Measurements from ENCODE around the gene ITGBL1. TPM values are rescaled to one million over a fixed set of nuclear protein-coding genes. Genes with fewer than 3 reads are reported as not detected.

The ITGBL1 gene
- total and polyA plus RNA-seq, 2 of the 4 experiments (the other 2 are of a cell fraction), result 22.2 to 24.2 TPM

GRCh38 chr13:101584331-101584730 is 131.9 kb downstream of the ITGBL1 start:
- no peak for TF ChIP-seq SMC3 (IDR thresholded peaks at IDR 0.05; ENCODE audit: low read depth, low read length)
- no peak for TF ChIP-seq BHLHE40 (IDR thresholded peaks at IDR 0.05; ENCODE audit: low read depth, low read length)
- no peak for TF ChIP-seq ELK1 (IDR thresholded peaks at IDR 0.05; ENCODE audit: borderline replicate concordance, low read depth, low read length)
- TF ChIP-seq NFE2L2 (IDR thresholded peaks at IDR 0.05; ENCODE audit: low read depth, low read length), result no peak
- TF ChIP-seq MAFK (IDR thresholded peaks at IDR 0.05; ENCODE audit: low read depth, low read length), result no peak
- no peak for TF ChIP-seq USF2 (IDR thresholded peaks at IDR 0.05; ENCODE audit: low read depth, low read length)
- TF ChIP-seq RCOR1 (IDR thresholded peaks at IDR 0.05; ENCODE audit: insufficient replicate concordance, low read length), result no peak
- TF ChIP-seq FOS (IDR thresholded peaks at IDR 0.05; ENCODE audit: low read depth, low read length), result no peak
- TF ChIP-seq MAZ (IDR thresholded peaks at IDR 0.05; ENCODE audit: borderline replicate concordance, low read depth, low read length), result no peak
- no peak for TF ChIP-seq POLR2A (IDR thresholded peaks at IDR 0.05; ENCODE audit: low read depth, low read length)
- TF ChIP-seq MXI1 (IDR thresholded peaks at IDR 0.05; ENCODE audit: borderline replicate concordance, low read depth, low read length), result no peak
- TF ChIP-seq RAD21 (IDR thresholded peaks at IDR 0.05; ENCODE audit: low read length), result no peak
- no peak for TF ChIP-seq CHD1 (IDR thresholded peaks at IDR 0.05; ENCODE audit: low read depth, low read length)
- TF ChIP-seq CEBPB (IDR thresholded peaks at IDR 0.05; ENCODE audit: low read depth, low read length), result no peak
- no peak for TF ChIP-seq CTCF (conservative IDR thresholded peaks at IDR 0.05; ENCODE audit: low read depth, low read length)
- no peak for TF ChIP-seq RFX5 (IDR thresholded peaks at IDR 0.05; ENCODE audit: low read depth, low read length)
- no peak overlapping the region for H3K18ac ChIP-seq (ENCODE audit: low read depth, low read length)
- H2BK15ac ChIP-seq (ENCODE audit: low read depth, low read length), result no peak overlapping the region
- no TSS peak for BruUV-seq (replicated peaks)
- in situ Hi-C loops (cut with MboI; ENCODE audit: low sequenced_read_pairs), result no loop called here
- H3K27ac ChIP-seq (ENCODE audit: insufficient read depth, low read length), result no peak overlapping the region
- no peaks in the 10 kb centered on the region for H3K36me3 ChIP-seq (ENCODE audit: control insufficient read depth, insufficient read depth, low read length)
- H3K79me1 ChIP-seq (ENCODE audit: low read depth in 1 of 2, low read length in 2 of 2), result no peaks in the 10 kb centered on the region
- H4K20me1 ChIP-seq (ENCODE audit: insufficient read depth, low read length), result no peaks in the 10 kb centered on the region
- ChIA-PET POLR2A (ENCODE audit: unreplicated experiment) (no interaction called here), CTCF (no interaction called here)
- H3K27me3 ChIP-seq (ENCODE audit: control insufficient read depth, insufficient read depth, low read length), result no peaks in the 10 kb centered on the region; the same call in 1 of the 2 replicates
- no peaks in the 10 kb centered on the region for H3K9me3 ChIP-seq (ENCODE audit: control insufficient read depth, insufficient read depth, low read length)
- H3K4ac ChIP-seq (ENCODE audit: low read depth, low read length), result no peak overlapping the region
- H2AFZ ChIP-seq (replicated peaks; ENCODE audit: low read length, poor library complexity), result no peak overlapping the region
- no peak overlapping the region for H2BK20ac ChIP-seq (ENCODE audit: low read depth, low read length)
- no peak overlapping the region for H2BK120ac ChIP-seq (ENCODE audit: low read depth, low read length)
- dilution Hi-C loops (cut with HindIII; ENCODE audit: low sequenced_read_pairs, unreplicated experiment), result no loop called here
- H2AK5ac ChIP-seq (ENCODE audit: low read depth, low read length), result no peak overlapping the region
- ATAC-seq (ENCODE audit: low read depth) (no peak), DNase-seq (no peak)
- no peak overlapping the region for H2AK9ac ChIP-seq (replicated peaks; ENCODE audit: low read depth, low read length, poor library complexity)
- intact Hi-C loops (cut with micrococcal nuclease), result no loop called here
- no peak overlapping the region for H4K8ac ChIP-seq (ENCODE audit: low read depth in 2 of 2, low read length in 2 of 2)
- H4K5ac ChIP-seq (ENCODE audit: low read depth, low read length), result no peak overlapping the region; the same call in 1 of the 2 replicates
- peaks cover 7% of the 10 kb centered on the region; the same call in 1 of the 2 replicates for H3K4me1 ChIP-seq (ENCODE audit: control insufficient read depth, insufficient read depth, low read length)
- no peak overlapping the region for H2BK5ac ChIP-seq (ENCODE audit: low read depth, low read length, poor library complexity, severe bottlenecking)
- no peak overlapping the region for H3K4me2 ChIP-seq (ENCODE audit: low read depth, low read length)
- H3K9me1 ChIP-seq (ENCODE audit: insufficient read depth, low read length), result 0 out of 2 replicates have a peak, but pooled peaks cover 4% of the 10 kb centered on the region
- H3K9ac ChIP-seq (ENCODE audit: low read depth, low read length), result no peak overlapping the region
- H3K56ac ChIP-seq (ENCODE audit: extremely low read depth, insufficient read depth, low read length), result no peak overlapping the region
- H4K91ac ChIP-seq (ENCODE audit: insufficient read depth, low read depth, low read length), result no peak overlapping the region
- H3K14ac ChIP-seq (replicated peaks; ENCODE audit: low read depth, low read length), result no peak overlapping the region
- H3K23ac ChIP-seq (ENCODE audit: low read depth, low read length), result no peak overlapping the region
- no peak overlapping the region for H3K4me3 ChIP-seq (ENCODE audit: insufficient read depth, low read depth, low read length)

Measured in IMR-90 (cell line).